Smooth muscle cell (in vitro differentiated cells): ENCODE data around the gene WIPF3. TPM values are rescaled to one million over a fixed set of nuclear protein-coding genes. Genes with fewer than 3 reads are reported as not detected.

Source experiments
- DNase-seq: peaks from one replicate; lab custom pipeline; 2025; ENCODE audit not compliant: unreplicated experiment; lab: John Stamatoyannopoulos, UW
- H2AFZ ChIP-seq: fragments of 200-600 bp; sonication (generic); 2 replicates; pipeline ENCODE4 v1.6.0; 2016; ENCODE audit warnings: antibody characterized with exemption, low read depth, mild to moderate bottlenecking
- H3F3A ChIP-seq: fragments of 200-600 bp; sonication (generic); 2 replicates; pipeline ENCODE4 v1.6.0; 2017; ENCODE audit warnings: antibody characterized with exemption, low read depth
- H3K27ac ChIP-seq: fragments of 200-600 bp; sonication (generic); 2 replicates; pipeline ENCODE4 v1.5.1; 2016; ENCODE audit warnings: low read depth, mild to moderate bottlenecking
- H3K27me3 ChIP-seq: fragments of 200-600 bp; sonication (generic); 2 replicates; pipeline ENCODE4 v1.6.1; 2016; ENCODE audit warnings: low read depth, mild to moderate bottlenecking
- H3K36me3 ChIP-seq: fragments of 200-600 bp; sonication (generic); 2 replicates; pipeline ENCODE4 v1.5.1; 2016; ENCODE audit warnings: low read depth
- H3K4me1 ChIP-seq: fragments of 200-600 bp; sonication (generic); 2 replicates; pipeline ENCODE4 v1.5.1; 2016; ENCODE audit warnings: low read depth
- H3K4me2 ChIP-seq: fragments of 200-600 bp; sonication (generic); 2 replicates; pipeline ENCODE4 v1.6.0; 2016; ENCODE audit warnings: mild to moderate bottlenecking
- H3K4me3 ChIP-seq: fragments of 200-600 bp; sonication (generic); 2 replicates; pipeline ENCODE4 v1.5.1; 2016; ENCODE audit warnings: mild to moderate bottlenecking
- H3K79me2 ChIP-seq: fragments of 200-600 bp; sonication (generic); 2 replicates; pipeline ENCODE4 v1.6.0; 2016; ENCODE audit warnings: low read depth, mild to moderate bottlenecking
- H3K9ac ChIP-seq: fragments of 200-600 bp; sonication (generic); 2 replicates; pipeline ENCODE4 v1.6.0; 2016; ENCODE audit warnings: low read depth
- H3K9me3 ChIP-seq: fragments of 200-600 bp; sonication (generic); replicated peaks from 2 replicates; pipeline ENCODE4 v1.5.1; 2016; ENCODE audit warnings: low read depth
- H4K20me1 ChIP-seq: fragments of 200-600 bp; sonication (generic); 2 replicates; pipeline ENCODE4 v1.6.0; 2016; ENCODE audit warnings: low read depth
- CTCF ChIP-seq: fragments of 200-600 bp; sonication (generic); IDR thresholded peaks from 2 replicates; pipeline ENCODE4 v1.5.1; 2017; ENCODE audit warnings: borderline replicate concordance, mild to moderate bottlenecking, antibody characterized with exemption; ENCODE audit not compliant: insufficient read depth, poor library complexity, severe bottlenecking
- WGBS: methylation state at CpG from one replicate; pipeline ENCODE4 v1.1.7; 2016; ENCODE audit warnings: low lambda C conversion rate; 5-methylcytosine and 5-hydroxymethylcytosine counted together
- polyA plus RNA-seq: library from polyadenylated mRNA; unstranded; fragments of >200 nt; fragmentation: Nextera tagmentation; extraction: Ambion mirVana; gene quantifications from 2 replicates; pipeline ENCODE4 v1.2.1, GENCODE V29; 2016
- total RNA-seq: library from RNA; depleted of rRNA; stranded (reverse); fragments of >200 nt; gene quantifications from 2 replicates; pipeline ENCODE4 v1.2.3, GENCODE V29; 2014

WIPF3 gene
- total and polyA plus RNA-seq, 2 experiments from 2014 or later: 0.22 TPM; not detected in 1

- WGBS: 65% methylated on average over 7 of the region's 7 CpGs
- no peaks in the 10 kb centered on the region for H3F3A ChIP-seq
These were observed 75.4 kb downstream of the WIPF3 start for GRCh38 chr7:29881724-29882123.

GRCh38 chr7:29882481-29882880 is 76.2 kb downstream of the WIPF3 start:
- Histone ChIP-seq H3K4me2 (no peak overlapping the region), H3K4me1 (peaks cover 4% of the 10 kb centered on the region), H3K27ac (no peak overlapping the region), H3K9ac (no peak overlapping the region), H3K27me3 (peaks cover 40% of the 10 kb centered on the region), H3K4me3 (no peak overlapping the region), H3F3A (no peaks in the 10 kb centered on the region), H4K20me1 (no peaks in the 10 kb centered on the region), H3K9me3 (no peaks in the 10 kb centered on the region), H3K36me3 (no peaks in the 10 kb centered on the region), H2AFZ (no peak overlapping the region), H3K79me2 (no peaks in the 10 kb centered on the region)
- no peak for DNase-seq
- WGBS: 94% methylated on average over 1 of the region's 1 CpG
- no peak for TF ChIP-seq CTCF

More at GRCh38 chr7:29881724-29882123, 75.4 kb downstream of the WIPF3 start:
- Histone ChIP-seq H3K4me1 (peaks cover 4% of the 10 kb centered on the region), H3K9ac (no peak overlapping the region), H3K4me3 (no peak overlapping the region), H3K27ac (no peak overlapping the region), H2AFZ (no peak overlapping the region), H3K36me3 (no peaks in the 10 kb centered on the region), H3K4me2 (no peak overlapping the region), H3K79me2 (no peaks in the 10 kb centered on the region), H4K20me1 (no peaks in the 10 kb centered on the region), H3K9me3 (no peaks in the 10 kb centered on the region), H3K27me3 (peaks cover 40% of the 10 kb centered on the region)
- DNase-seq: no peak
- TF ChIP-seq CTCF: no peak

- no peak overlapping the region for H2AFZ ChIP-seq
- H3K9ac ChIP-seq: no peak overlapping the region
- no peaks in the 10 kb centered on the region for H3K9me3 ChIP-seq
- H3K27me3 ChIP-seq: peaks cover 40% of the 10 kb centered on the region
- TF ChIP-seq CTCF: no peak
- peak overlapping the region; percentile 57 for H3K4me2 ChIP-seq
- H3K27ac ChIP-seq: no peak overlapping the region
- no peaks in the 10 kb centered on the region for H3K79me2 ChIP-seq
- H4K20me1 ChIP-seq: no peaks in the 10 kb centered on the region
- no peaks in the 10 kb centered on the region for H3F3A ChIP-seq
- peak overlapping the region; percentile 31 for H3K4me3 ChIP-seq
- H3K36me3 ChIP-seq: no peaks in the 10 kb centered on the region
- WGBS: 20% methylated on average over 25 of the region's 46 CpGs
- no peak for DNase-seq
- H3K4me1 ChIP-seq: peaks cover 4% of the 10 kb centered on the region
These were observed 77.4 kb downstream of the WIPF3 start for GRCh38 chr7:29883462-29884398.
